IMR-90 (cell line): ENCODE measurements around the gene KRT83. TPM values are rescaled to one million over a fixed set of nuclear protein-coding genes. Genes with fewer than 3 reads are reported as not detected.

Experiments
- ATAC-seq: fragments of 200-7000 bp; cut with Tn5 transposase; 2 replicates; pipeline ENCODE4 v1.9.1; 2020; ENCODE audit warnings: low read depth, mild to moderate bottlenecking, moderate library complexity
- BruUV-seq: library from RNA; stranded (reverse); fragments of 400-500 nt; replicated peaks from 2 replicates; lab custom pipeline; 2021; lab: Mats Ljungman, UMichigan
- CTCF ChIA-PET: fragments of 300-600 bp; formaldehyde crosslinking; extraction: SDS; loops from one replicate; lab custom pipeline; 2021; ENCODE audit warnings: antibody characterized with exemption; lab: Yijun Ruan, JAX
- POLR2A ChIA-PET: fragments of 300-600 bp; sonication (Branson Sonifier 250); formaldehyde crosslinking; loops from one replicate; lab custom pipeline; 2022; ENCODE audit warnings: antibody characterized with exemption; ENCODE audit not compliant: unreplicated experiment; lab: Charles Lee
- DNase-seq: peaks from one replicate; pipeline ENCODE4 v3.0.0; 2013
- H2AFZ ChIP-seq: replicated peaks from 2 replicates; pipeline ENCODE3; 2013; ENCODE audit warnings: low read length, mild to moderate bottlenecking; ENCODE audit not compliant: poor library complexity
- H2AK5ac ChIP-seq: 2 replicates; pipeline ENCODE4 v1.6.1; 2013; ENCODE audit warnings: low read depth, low read length, inconsistent platforms
- H2AK9ac ChIP-seq: replicated peaks from 2 replicates; pipeline ENCODE3; 2013; ENCODE audit warnings: mild to moderate bottlenecking, low read depth, low read length, moderate library complexity; ENCODE audit not compliant: poor library complexity
- H2BK120ac ChIP-seq: 2 replicates; pipeline ENCODE4 v1.6.1; 2013; ENCODE audit warnings: low read depth, low read length, inconsistent platforms
- H2BK15ac ChIP-seq: 3 replicates; pipeline ENCODE4 v1.6.1; 2013; ENCODE audit warnings: low read depth, low read length, inconsistent platforms
- H2BK20ac ChIP-seq: 2 replicates; pipeline ENCODE4 v1.6.1; 2013; ENCODE audit warnings: low read depth, mild to moderate bottlenecking, inconsistent platforms, low read length, moderate library complexity
- H2BK5ac ChIP-seq: 2 replicates; pipeline ENCODE4 v1.6.1; 2013; ENCODE audit warnings: mild to moderate bottlenecking, low read depth, low read length, inconsistent platforms; ENCODE audit not compliant: poor library complexity, severe bottlenecking
- H3K14ac ChIP-seq: replicated peaks from 2 replicates; pipeline ENCODE4 v1.6.1; 2013; ENCODE audit warnings: low read depth, low read length, inconsistent platforms
- H3K18ac ChIP-seq: 2 replicates; pipeline ENCODE4 v1.6.1; 2013; ENCODE audit warnings: low read depth, low read length, control low read depth
- H3K23ac ChIP-seq: 2 replicates; pipeline ENCODE4 v1.6.1; 2013; ENCODE audit warnings: low read depth, low read length, inconsistent platforms
- H3K27ac ChIP-seq: 2 replicates; pipeline ENCODE4 v1.5.1; 2013; ENCODE audit warnings: mild to moderate bottlenecking, control low read depth, low read length; ENCODE audit not compliant: insufficient read depth
- H3K27me3 ChIP-seq: 2 replicates; pipeline ENCODE4 v1.6.1; 2013; ENCODE audit warnings: low read length; ENCODE audit not compliant: control insufficient read depth, insufficient read depth
- H3K36me3 ChIP-seq: 2 replicates; pipeline ENCODE4 v1.6.1; 2013; ENCODE audit warnings: low read length, mixed read lengths; ENCODE audit not compliant: control insufficient read depth, insufficient read depth
- H3K4ac ChIP-seq: 2 replicates; pipeline ENCODE4 v1.6.1; 2013; ENCODE audit warnings: low read depth, low read length, inconsistent platforms
- H3K4me1 ChIP-seq: 2 replicates; pipeline ENCODE4 v1.6.1; 2013; ENCODE audit warnings: low read length, mixed read lengths; ENCODE audit not compliant: control insufficient read depth, insufficient read depth
- H3K4me2 ChIP-seq: 2 replicates; pipeline ENCODE4 v1.6.1; 2013; ENCODE audit warnings: low read depth, mild to moderate bottlenecking, control low read depth, low read length, moderate library complexity
- H3K4me3 ChIP-seq: 2 replicates; pipeline ENCODE4 v1.5.1; 2013; ENCODE audit warnings: low read depth, mild to moderate bottlenecking, control low read depth, low read length, moderate library complexity; ENCODE audit not compliant: insufficient read depth
- H3K56ac ChIP-seq: 2 replicates; pipeline ENCODE4 v1.6.1; 2013; ENCODE audit warnings: low read length, inconsistent platforms; ENCODE audit not compliant: insufficient read depth; ENCODE audit errors: extremely low read depth
- H3K79me1 ChIP-seq, 2 experiments: 2 replicates each; pipeline ENCODE4 v1.6.1; 2013; ENCODE audit warnings: low read length in 2 of 2, inconsistent platforms in 1 of 2, low read depth in 1 of 2
- H3K9ac ChIP-seq: 2 replicates; pipeline ENCODE4 v1.6.1; 2013; ENCODE audit warnings: low read depth, low read length, control low read depth
- H3K9me1 ChIP-seq: 2 replicates; pipeline ENCODE4 v1.6.1; 2013; ENCODE audit warnings: low read length, inconsistent platforms; ENCODE audit not compliant: insufficient read depth
- H3K9me3 ChIP-seq: 2 replicates; pipeline ENCODE4 v1.6.1; 2013; ENCODE audit warnings: low read length; ENCODE audit not compliant: control insufficient read depth, insufficient read depth
- H4K20me1 ChIP-seq: 2 replicates; pipeline ENCODE4 v1.6.1; 2013; ENCODE audit warnings: low read length, inconsistent platforms; ENCODE audit not compliant: insufficient read depth
- H4K5ac ChIP-seq: 2 replicates; pipeline ENCODE4 v1.6.1; 2013; ENCODE audit warnings: mild to moderate bottlenecking, low read depth, low read length, control low read depth
- H4K8ac ChIP-seq, 2 experiments: 2 replicates each; pipeline ENCODE4 v1.6.1; 2013; ENCODE audit warnings: low read depth in 2 of 2, low read length in 2 of 2, control low read depth in 1 of 2, inconsistent platforms in 1 of 2
- H4K91ac ChIP-seq: 2 replicates; pipeline ENCODE4 v1.6.1; 2013; ENCODE audit warnings: low read depth, low read length, inconsistent platforms; ENCODE audit not compliant: insufficient read depth
- CHD1 ChIP-seq: IDR thresholded peaks from 2 replicates; pipeline ENCODE4 v1.6.1; 2012; ENCODE audit warnings: low read depth, low read length, improper control_type of control experiment
- FOS ChIP-seq: fragments of 150-350 bp; IDR thresholded peaks from 2 replicates; pipeline ENCODE4 v1.6.1; 2016; ENCODE audit warnings: low read depth, low read length
- MAFK ChIP-seq: IDR thresholded peaks from 2 replicates; pipeline ENCODE4 v1.6.1; 2012; ENCODE audit warnings: low read depth, low read length, improper control_type of control experiment
- MAZ ChIP-seq: IDR thresholded peaks from 2 replicates; pipeline ENCODE4 v1.6.1; 2012; ENCODE audit warnings: low read depth, mild to moderate bottlenecking, low read length, improper control_type of control experiment, moderate library complexity, borderline replicate concordance
- MXI1 ChIP-seq: IDR thresholded peaks from 2 replicates; pipeline ENCODE4 v1.6.1; 2012; ENCODE audit warnings: low read depth, mild to moderate bottlenecking, low read length, moderate library complexity, borderline replicate concordance
- NFE2L2 ChIP-seq: fragments of 150-350 bp; IDR thresholded peaks from 2 replicates; pipeline ENCODE4 v1.6.1; 2016; ENCODE audit warnings: low read depth, mild to moderate bottlenecking, low read length
- POLR2A ChIP-seq: IDR thresholded peaks from 2 replicates; pipeline ENCODE4 v1.6.1; 2012; ENCODE audit warnings: mild to moderate bottlenecking, low read depth, low read length
- RCOR1 ChIP-seq: IDR thresholded peaks from 2 replicates; pipeline ENCODE4 v1.6.1; 2012; ENCODE audit warnings: mild to moderate bottlenecking, low read length, improper control_type of control experiment; ENCODE audit not compliant: insufficient replicate concordance
- SMC3 ChIP-seq: fragments of 150-350 bp; IDR thresholded peaks from 2 replicates; pipeline ENCODE4 v1.6.1; 2016; ENCODE audit warnings: low read depth, mild to moderate bottlenecking, antibody characterized with exemption, low read length, moderate library complexity
- WGBS, 2 experiments: methylation state at CpG; one replicate each; pipeline versions ENCODE4 v1.1.5 to v1.1.7; 2013; ENCODE audit warnings: missing lambda C conversion rate in 2 of 2; ENCODE audit not compliant: insufficient read length in 1 of 2; ENCODE audit errors: extremely low coverage in 2 of 2; 5-methylcytosine and 5-hydroxymethylcytosine counted together
- dilution Hi-C: fragments of 300-500 bp; cut with HindIII; formaldehyde crosslinking; loops from one replicate; pipeline ENCODE4 v1.14.3; 2018; ENCODE audit warnings: low sequenced_read_pairs; ENCODE audit not compliant: unreplicated experiment
- in situ Hi-C: fragments of 300-500 bp; cut with MboI; formaldehyde crosslinking; loops from 3 replicates; pipeline ENCODE4 v1.14.3; 2019; ENCODE audit warnings: low sequenced_read_pairs, inconsistent platforms, mixed read lengths
- intact Hi-C: fragments of 100-400 bp; cut with micrococcal nuclease; formaldehyde crosslinking; loops from 2 replicates; pipeline ENCODE4 v1.10.0; 2022
- polyA plus RNA-seq, 3 experiments: library from polyadenylated mRNA; depleted of rRNA; stranded (reverse); fragments of >200 nt; gene quantifications; 2 replicates each; pipeline ENCODE4 v1.2.3, GENCODE V29; 2012; ENCODE audit warnings: low replicate concordance in 1 of 3
- total RNA-seq: library from RNA; depleted of rRNA; stranded (reverse); fragments of >200 nt; gene quantifications from 2 replicates; pipeline ENCODE4 v1.2.3, GENCODE V29; 2012
- TF ChIP-seq, protein P1 (sequence below): fragments of 150-350 bp; IDR thresholded peaks from 2 replicates; pipeline ENCODE4 v1.6.1; 2017; ENCODE audit warnings: mild to moderate bottlenecking, antibody characterized with exemption, low read length, low read depth

Gene KRT83
- total and polyA plus RNA-seq, 2 of the 4 experiments (the other 2 are of a cell fraction), result not detected

DNA sequence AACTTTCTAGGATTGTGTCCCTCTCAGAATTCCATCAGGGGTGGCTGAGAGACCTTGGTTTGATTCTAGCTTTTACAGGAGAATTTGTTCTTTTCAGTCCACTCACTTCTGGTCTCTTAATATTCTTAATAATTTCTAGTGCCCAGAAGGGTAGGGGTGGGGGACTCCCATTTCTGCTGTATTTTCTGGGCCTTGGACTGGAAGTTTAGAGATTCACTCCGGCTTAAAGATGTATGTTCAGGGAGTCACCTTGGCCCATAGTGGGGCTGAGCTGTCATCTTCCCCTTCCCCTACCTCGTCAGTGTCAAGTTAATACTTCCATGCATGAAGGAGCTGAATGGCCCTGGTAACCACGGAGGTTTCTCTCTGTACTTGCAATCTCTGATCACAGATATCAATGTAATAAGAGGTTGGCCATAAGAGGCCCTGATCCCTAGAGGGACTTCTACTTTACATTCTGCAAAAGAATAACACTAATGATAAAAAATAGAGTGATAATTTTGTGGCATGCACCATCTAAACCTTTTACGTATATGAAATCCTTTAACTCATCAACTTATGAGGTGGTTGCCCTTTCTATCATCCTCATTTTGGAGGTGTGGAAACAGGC, 36.5 kb downstream of the KRT83 start:
- no TSS peak for BruUV-seq
- Histone ChIP-seq H3K27ac (no peak overlapping the region), H3K18ac (no peak overlapping the region), H3K56ac (no peak overlapping the region), H2BK15ac (no peak overlapping the region; the same call in 2 of the 3 replicates), H3K79me1 (no peaks in the 10 kb centered on the region), H2AK5ac (peak overlapping the region; percentile 82; the same call in 1 of the 2 replicates), H3K9me3 (no peaks in the 10 kb centered on the region), H2AK9ac (no peak overlapping the region), H4K20me1 (peaks cover 5% of the 10 kb centered on the region; the same call in 1 of the 2 replicates), H2BK120ac (peak overlapping the region; percentile 39), H2BK20ac (0 out of 2 replicates have a peak overlapping the region, but pooled peaks have one; percentile 3), H3K27me3 (no peaks in the 10 kb centered on the region), H3K4ac (peak overlapping the region; percentile 65; the same call in 1 of the 2 replicates), H3K14ac (0 out of 2 replicates have a peak overlapping the region, but pooled peaks have one; percentile 3), H4K8ac (peak overlapping the region in 1 of 2 experiments; percentile 9; a peak in 1 of 4 replicates), H4K5ac (no peak overlapping the region), H3K9me1 (peaks cover 32% of the 10 kb centered on the region), H4K91ac (no peak overlapping the region), H3K9ac (no peak overlapping the region), H3K4me1 (peaks cover 14% of the 10 kb centered on the region), H3K36me3 (no peaks in the 10 kb centered on the region), H2AFZ (peak overlapping the region; percentile 14), H3K23ac (no peak overlapping the region), H3K4me2 (no peak overlapping the region), H3K4me3 (no peak overlapping the region), H2BK5ac (no peak overlapping the region)
- DNase-seq (no peak), ATAC-seq (no peak)
- no CpG with 5 or more reads among the region's 4 CpGs for WGBS, 2 experiments
- dilution Hi-C loops, result no loop called here
- in situ Hi-C loops, result no loop called here
- ChIA-PET POLR2A (no interaction called here), CTCF (interaction anchor here (1.1 kb wide), 1 partner anchor 128 kb away, joined by 3 read pairs; no protein-coding TSS in a partner anchor)
- intact Hi-C loops, result loop anchor here (10.0 kb wide), 1 partner anchor 590 kb away; no protein-coding TSS in a partner anchor
- TF ChIP-seq MAZ (no peak), CHD1 (no peak), MXI1 (no peak), SMC3 (no peak), RCOR1 (no peak), FOS (no peak), MAFK (no peak), POLR2A (no peak), NFE2L2 (no peak)
- TF ChIP-seq, protein P1, sequence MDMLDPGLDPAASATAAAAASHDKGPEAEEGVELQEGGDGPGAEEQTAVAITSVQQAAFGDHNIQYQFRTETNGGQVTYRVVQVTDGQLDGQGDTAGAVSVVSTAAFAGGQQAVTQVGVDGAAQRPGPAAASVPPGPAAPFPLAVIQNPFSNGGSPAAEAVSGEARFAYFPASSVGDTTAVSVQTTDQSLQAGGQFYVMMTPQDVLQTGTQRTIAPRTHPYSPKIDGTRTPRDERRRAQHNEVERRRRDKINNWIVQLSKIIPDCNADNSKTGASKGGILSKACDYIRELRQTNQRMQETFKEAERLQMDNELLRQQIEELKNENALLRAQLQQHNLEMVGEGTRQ, result no peak
